Stimulated activated naive CD8-positive, alpha-beta T cell treated with anti-CD3 and anti-CD28 coated beads, Interleukin-15, Interleukin-2, amounts not matched to agents 100 ng/mL and 50 ng/mL, for 24 hours (primary cell): Measurements from ENCODE around the gene POLH.
"Not testable (repeated sequence)": the region's sequence is repeated elsewhere in the genome, so short reads cannot be mapped to it uniquely, and the experiment has no call there.

Source experiments
- H3K27ac Mint-ChIP-seq: one replicate; pipeline ENCODE4 v1.8.0; 2021; ENCODE audit warnings: mild to moderate bottlenecking, mixed read lengths
- H3K27me3 Mint-ChIP-seq: one replicate; pipeline ENCODE4 v1.8.0; 2021; ENCODE audit warnings: mixed read lengths
- H3K36me3 Mint-ChIP-seq: one replicate; pipeline ENCODE4 v1.8.0; 2021; ENCODE audit warnings: low read depth, mixed read lengths
- H3K4me1 Mint-ChIP-seq: one replicate; pipeline ENCODE4 v1.8.0; 2021; ENCODE audit warnings: low read depth, mixed read lengths
- H3K4me3 Mint-ChIP-seq: one replicate; pipeline ENCODE4 v1.8.0; 2021; ENCODE audit warnings: mild to moderate bottlenecking, mixed read lengths
- H3K9me3 Mint-ChIP-seq: one replicate; pipeline ENCODE4 v1.8.0; 2021; ENCODE audit warnings: mixed read lengths

Gene POLH

DNA sequence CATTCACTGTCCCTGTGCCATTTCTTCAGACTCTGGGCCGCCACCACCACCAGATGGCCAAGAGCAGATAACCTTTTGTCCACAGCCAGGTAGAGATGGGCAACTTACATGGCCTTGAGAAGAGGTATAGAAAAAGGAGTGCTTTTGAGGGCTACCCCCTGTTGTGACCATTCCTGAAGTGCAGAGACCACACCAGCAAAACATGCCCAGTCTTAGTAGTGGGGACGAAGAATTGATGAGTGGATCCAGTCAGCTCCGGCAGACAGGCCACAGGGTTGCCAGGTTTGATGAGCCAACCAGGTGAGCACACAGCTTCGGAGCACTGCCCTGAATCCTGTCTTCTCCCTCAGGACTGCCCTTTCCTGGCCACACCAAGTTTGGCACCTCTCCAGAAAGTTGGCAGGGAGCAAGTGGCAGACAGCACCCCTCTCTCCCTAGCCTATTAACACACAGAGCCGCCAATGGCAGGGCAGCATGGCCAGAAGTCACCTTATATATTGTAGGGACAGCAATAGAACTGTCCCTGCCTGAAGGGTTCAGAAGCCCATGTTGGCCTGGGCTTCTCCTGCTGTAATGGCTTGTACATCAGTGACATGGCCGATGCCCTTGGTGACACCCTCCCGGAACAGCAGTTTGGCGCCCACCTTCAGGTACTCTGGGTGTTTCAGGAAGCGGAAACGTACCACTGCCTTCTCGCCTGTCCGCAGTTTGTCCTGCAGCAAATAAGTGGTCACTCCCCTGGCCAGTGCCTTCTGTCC, 45.3 kb downstream of the POLH start:
- H3K27ac Mint-ChIP-seq = no peak overlapping the region
- no peaks in the 10 kb centered on the region for H3K9me3 Mint-ChIP-seq
- H3K4me3 Mint-ChIP-seq = no peak overlapping the region
- peaks cover 1% of the 10 kb centered on the region for H3K4me1 Mint-ChIP-seq
- H3K36me3 Mint-ChIP-seq = peaks cover 41% of the 10 kb centered on the region
- no peaks in the 10 kb centered on the region for H3K27me3 Mint-ChIP-seq

DNA sequence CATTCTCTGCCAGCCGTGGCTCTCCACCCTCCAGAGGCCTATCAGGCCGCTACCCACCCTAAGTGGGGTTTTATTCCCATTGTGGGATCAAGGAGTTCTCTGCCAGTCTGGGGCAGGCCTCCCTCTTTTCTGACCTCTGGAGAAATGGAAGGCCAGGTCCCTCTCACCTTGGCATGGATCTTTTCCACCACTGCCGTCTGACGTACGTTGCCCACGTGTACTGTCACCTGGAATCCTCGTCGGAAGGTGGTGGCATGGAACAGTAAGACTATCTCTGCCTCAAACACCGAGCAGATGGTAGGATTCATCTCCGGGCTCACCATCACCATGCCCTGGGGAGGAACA, 45.8 kb downstream of the POLH start:
- H3K9me3 Mint-ChIP-seq = no peaks in the 10 kb centered on the region
- no peaks in the 10 kb centered on the region for H3K27me3 Mint-ChIP-seq
- H3K4me1 Mint-ChIP-seq = peaks cover 7% of the 10 kb centered on the region
- H3K27ac Mint-ChIP-seq = no peak overlapping the region
- H3K36me3 Mint-ChIP-seq = peaks cover 46% of the 10 kb centered on the region
- no peak overlapping the region for H3K4me3 Mint-ChIP-seq

DNA sequence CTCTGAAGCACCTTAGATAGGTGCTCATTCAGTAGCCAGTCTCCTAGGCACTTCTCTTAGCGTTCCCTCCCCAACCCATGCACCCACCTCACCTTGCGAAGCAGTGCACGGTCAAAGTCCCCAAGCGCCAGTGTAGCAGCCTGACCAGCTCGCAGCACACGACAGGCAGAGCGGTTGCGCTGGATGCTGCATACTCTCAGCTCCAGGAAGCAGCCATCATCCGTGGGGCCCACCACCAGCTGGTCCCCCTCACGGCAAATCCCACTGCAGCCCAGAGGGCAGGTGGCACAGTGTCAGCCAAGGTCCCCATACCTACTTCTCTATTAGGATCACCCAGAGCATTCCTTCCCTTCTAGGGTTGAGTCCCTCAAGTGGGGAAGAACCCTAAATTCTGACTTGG, 46.6 kb downstream of the POLH start:
- H3K27ac Mint-ChIP-seq = no peak overlapping the region
- H3K36me3 Mint-ChIP-seq = peaks cover 53% of the 10 kb centered on the region
- H3K27me3 Mint-ChIP-seq = no peaks in the 10 kb centered on the region
- H3K9me3 Mint-ChIP-seq = no peaks in the 10 kb centered on the region
- no peak overlapping the region for H3K4me3 Mint-ChIP-seq
- H3K4me1 Mint-ChIP-seq = peaks cover 14% of the 10 kb centered on the region

- peaks cover 58% of the 10 kb centered on the region for H3K36me3 Mint-ChIP-seq
- H3K27ac Mint-ChIP-seq = no peak overlapping the region
- no peak overlapping the region for H3K4me3 Mint-ChIP-seq
- H3K27me3 Mint-ChIP-seq = no peaks in the 10 kb centered on the region
- H3K9me3 Mint-ChIP-seq = no peaks in the 10 kb centered on the region
- peaks cover 24% of the 10 kb centered on the region for H3K4me1 Mint-ChIP-seq
Measured at GRCh38 chr6:43623880-43624785, 48.1 kb downstream of the POLH start.

- H3K4me1 Mint-ChIP-seq = peaks cover 24% of the 10 kb centered on the region
- H3K36me3 Mint-ChIP-seq = peaks cover 53% of the 10 kb centered on the region
- no peak overlapping the region for H3K27ac Mint-ChIP-seq
- no peak overlapping the region for H3K4me3 Mint-ChIP-seq
- no peaks in the 10 kb centered on the region for H3K27me3 Mint-ChIP-seq
- no peaks in the 10 kb centered on the region for H3K9me3 Mint-ChIP-seq
Measured at GRCh38 chr6:43624786-43625288, 48.9 kb downstream of the POLH start.

DNA sequence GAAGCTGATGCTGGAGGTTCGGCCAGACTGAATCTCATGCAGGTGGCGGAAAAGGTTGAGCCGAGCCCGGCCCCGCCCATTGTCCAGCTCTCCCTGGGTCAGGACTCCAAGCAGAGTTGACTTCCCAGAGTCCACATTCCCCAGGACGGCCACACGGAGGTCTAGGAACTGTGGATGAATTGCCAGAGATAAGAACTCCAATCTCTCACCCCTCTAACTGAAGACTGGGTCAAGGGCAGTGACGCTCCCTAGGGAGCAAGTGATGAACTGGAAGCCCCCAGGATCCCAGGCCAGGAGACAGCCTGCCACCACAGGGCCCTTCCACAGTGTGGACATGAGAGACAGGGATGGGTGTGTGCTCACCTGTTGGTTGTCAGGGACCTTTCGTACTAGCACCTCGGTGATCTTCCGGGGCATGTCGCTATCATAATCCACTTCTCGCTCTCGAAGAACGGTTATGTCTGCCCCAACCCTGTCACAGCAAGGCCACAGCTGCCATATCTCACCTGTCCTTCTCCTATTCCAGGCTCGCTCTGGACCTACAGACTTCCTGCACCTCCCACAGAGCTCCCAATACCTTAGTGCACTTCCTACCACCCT, 49.5 kb downstream of the POLH start:
- Mint-ChIP-seq H3K27me3 (no peaks in the 10 kb centered on the region), H3K27ac (no peak overlapping the region), H3K9me3 (no peaks in the 10 kb centered on the region), H3K4me1 (peaks cover 30% of the 10 kb centered on the region), H3K36me3 (peaks cover 53% of the 10 kb centered on the region), H3K4me3 (no peak overlapping the region)

GRCh38 chr6:43627008-43627825, 51.2 kb downstream of the POLH start:
- Mint-ChIP-seq H3K9me3 (no peaks in the 10 kb centered on the region), H3K4me3 (peak overlapping the region; percentile 96), H3K27me3 (no peaks in the 10 kb centered on the region), H3K4me1 (peaks cover 35% of the 10 kb centered on the region), H3K27ac (peak overlapping the region; percentile 84), H3K36me3 (peaks cover 50% of the 10 kb centered on the region)

GRCh38 chr6:43628393-43629103, 52.6 kb downstream of the POLH start:
- H3K9me3 Mint-ChIP-seq = no peaks in the 10 kb centered on the region
- peaks cover 39% of the 10 kb centered on the region for H3K36me3 Mint-ChIP-seq
- H3K27me3 Mint-ChIP-seq = no peaks in the 10 kb centered on the region
- peak overlapping the region; percentile 96 for H3K4me3 Mint-ChIP-seq
- peaks cover 35% of the 10 kb centered on the region for H3K4me1 Mint-ChIP-seq
- peak overlapping the region; percentile 82 for H3K27ac Mint-ChIP-seq

GRCh38 chr6:43629104-43629504, 53.1 kb downstream of the POLH start, which contains the start of gene GTPBP2:
TSS of gene GTPBP2 (minus strand) at chr6:43629264. CDS start at chr6:43629162, 102 bp downstream.
- peaks cover 35% of the 10 kb centered on the region for H3K4me1 Mint-ChIP-seq
- H3K27me3 Mint-ChIP-seq = no peaks in the 10 kb centered on the region
- peak within 1 kb of the TSS; percentile 96 for H3K4me3 Mint-ChIP-seq
- H3K27ac Mint-ChIP-seq = peak within 1 kb of the TSS; percentile 96
- H3K36me3 Mint-ChIP-seq = peaks cover 34% of the 10 kb centered on the region
- no peaks in the 10 kb centered on the region for H3K9me3 Mint-ChIP-seq

DNA sequence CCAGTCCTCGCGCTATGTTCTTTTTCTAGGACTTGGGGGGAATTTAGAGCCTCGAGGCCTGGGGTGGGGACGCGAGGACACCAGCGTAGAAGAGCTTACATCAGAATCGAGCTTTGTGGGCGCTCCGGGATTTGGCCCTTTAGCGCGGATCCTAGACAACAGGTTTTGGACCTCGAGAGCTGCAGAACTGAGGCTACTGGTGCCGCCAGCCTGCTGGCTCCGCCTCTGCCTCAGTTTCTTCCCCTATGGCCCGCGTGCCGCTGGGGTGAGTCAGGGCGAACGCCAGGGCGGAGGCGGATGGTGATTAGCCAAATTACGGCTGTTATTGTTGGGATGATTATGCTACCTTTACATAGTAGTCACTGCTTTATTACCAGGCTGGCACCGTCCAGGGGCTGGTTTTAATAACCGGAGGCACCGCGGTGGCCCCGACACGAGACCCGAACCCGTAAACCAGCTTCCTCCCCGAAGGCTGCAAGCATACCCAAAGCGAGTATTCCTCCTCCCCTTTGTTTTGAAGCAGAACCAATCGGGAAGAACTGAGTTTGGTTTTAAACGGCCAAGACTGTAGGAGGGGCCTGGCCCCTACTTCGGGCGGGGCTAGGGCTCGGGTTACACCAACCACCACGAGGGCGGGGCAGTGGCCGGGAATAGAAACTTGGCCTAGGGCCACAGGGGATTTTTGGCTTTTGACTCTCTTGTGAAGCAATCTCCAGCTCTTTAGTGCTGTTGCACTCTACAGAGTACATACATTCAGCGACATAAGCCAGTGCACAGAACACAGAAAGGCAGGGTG, 53.7 kb downstream of the POLH start:
- Mint-ChIP-seq H3K4me3 (peak overlapping the region; percentile 96), H3K27ac (peak overlapping the region; percentile 96), H3K9me3 (no peaks in the 10 kb centered on the region), H3K27me3 (no peaks in the 10 kb centered on the region), H3K4me1 (peaks cover 36% of the 10 kb centered on the region), H3K36me3 (peaks cover 30% of the 10 kb centered on the region)

DNA sequence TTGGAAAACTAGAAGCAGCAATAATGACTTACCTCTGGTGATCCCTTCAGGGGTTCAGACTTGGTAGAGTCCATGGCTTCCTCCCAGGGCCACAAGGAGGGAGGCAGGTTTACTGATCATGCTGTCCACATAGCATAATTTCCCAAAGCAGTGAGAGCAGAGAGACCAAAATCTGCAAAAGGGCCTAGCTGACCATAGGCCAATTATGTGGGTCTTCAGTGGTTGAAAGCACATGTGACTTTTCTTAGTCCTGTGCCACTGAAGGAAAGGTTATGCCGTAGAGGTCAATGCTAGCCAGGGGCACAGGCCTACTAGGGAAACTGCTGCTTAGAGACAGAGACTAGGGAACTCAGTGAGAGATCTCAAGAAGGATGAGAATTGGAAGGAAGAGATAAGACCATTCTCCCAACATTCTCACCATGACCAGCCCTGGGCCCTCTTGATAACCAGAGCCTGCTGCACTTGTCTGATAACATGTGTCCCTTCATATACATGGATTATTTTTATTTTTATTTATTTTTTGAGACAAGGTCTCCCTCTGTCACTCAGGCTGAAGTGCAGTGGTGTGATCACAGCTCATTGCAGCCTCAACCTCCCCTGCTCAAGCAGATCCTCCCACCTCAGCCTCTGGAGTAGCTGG, 55.1 kb downstream of the POLH start:
- H3K27me3 Mint-ChIP-seq = no peaks in the 10 kb centered on the region
- H3K9me3 Mint-ChIP-seq = no peaks in the 10 kb centered on the region

DNA sequence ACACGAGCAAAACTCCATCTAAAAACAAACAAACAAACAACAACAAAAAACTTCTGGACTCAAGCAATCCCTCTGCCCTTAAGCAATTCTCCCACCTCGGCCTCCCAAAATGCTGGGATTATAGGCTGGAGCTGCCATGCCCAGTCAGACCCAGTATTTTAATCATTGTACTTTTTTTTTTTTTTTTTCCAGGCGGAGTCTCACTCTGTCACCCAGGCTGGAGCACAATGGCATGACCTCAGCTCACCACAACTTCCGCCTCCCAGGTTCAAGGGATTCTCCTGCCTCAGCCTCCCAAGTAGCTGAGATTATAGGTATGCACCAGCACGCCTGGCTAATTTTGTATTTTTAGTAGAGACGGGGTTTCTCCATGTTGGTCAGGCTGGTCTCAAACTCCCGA, 57.0 kb downstream of the POLH start:
- not testable (repeated sequence) for H3K27ac Mint-ChIP-seq, H3K27me3 Mint-ChIP-seq
- peaks cover 46% of the 10 kb centered on the region for H3K4me1 Mint-ChIP-seq

More for the DNA sequence above, 55.1 kb downstream of the POLH start:
- H3K4me1 Mint-ChIP-seq = peaks cover 50% of the 10 kb centered on the region
- H3K36me3 Mint-ChIP-seq = peaks cover 19% of the 10 kb centered on the region
- no peak overlapping the region for H3K4me3 Mint-ChIP-seq
- no peak overlapping the region for H3K27ac Mint-ChIP-seq

More for the DNA sequence above, 57.0 kb downstream of the POLH start:
- not testable (repeated sequence) for H3K9me3 Mint-ChIP-seq, H3K36me3 Mint-ChIP-seq, H3K4me3 Mint-ChIP-seq
